ENCODE data around the gene L3MBTL2. TPM values are rescaled to one million over a fixed set of nuclear protein-coding genes. Genes with fewer than 3 reads are reported as not detected.
"Not testable (repeated sequence)": the region's sequence is repeated elsewhere in the genome, so short reads cannot be mapped to it uniquely, and the experiment has no call there.

The L3MBTL2 gene
- total and polyA plus RNA-seq, 2 donors from 2014 or later: 16.4 to 25.1 TPM

GRCh38 chr22:41256254-41257253 lies 51.4 kb downstream of the L3MBTL2 start:
- H3K9ac ChIP-seq (ENCODE audit: low read length in 3 of 3): no peak overlapping the region
- H3K9me3 ChIP-seq (ENCODE audit: control insufficient read depth in 2 of 3, insufficient read depth in 1 of 3, low read length in 3 of 3): no peaks in the 10 kb centered on the region
- FAIRE-seq (no peak), DNase-seq (peak in 4 of 5 donors; percentile 58 to 68 (median 62))
- no peak overlapping the region for H3K27ac ChIP-seq (ENCODE audit: low read depth in 2 of 2, low read length in 2 of 2)
- TF ChIP-seq CTCF (IDR thresholded peaks at IDR 0.05; ENCODE audit: borderline replicate concordance, extremely low read depth, insufficient read depth): no peak
- no peaks in the 10 kb centered on the region for H3K27me3 ChIP-seq (ENCODE audit: control insufficient read depth, insufficient read depth, low read length)
- peaks cover 0 to 22% (median 18%) of the 10 kb centered on the region in 3 donors for H3K36me3 ChIP-seq (ENCODE audit: control insufficient read depth in 2 of 3, insufficient read depth in 3 of 3, low read length in 3 of 3)
- intact Hi-C loops (cut with DNase I): no loop called here
- H3K4me1 ChIP-seq (ENCODE audit: control insufficient read depth in 2 of 3, insufficient read depth in 2 of 3, low read depth in 1 of 3, low read length in 3 of 3): no peaks in the 10 kb centered on the region
- no peak overlapping the region for H3K4me3 ChIP-seq (ENCODE audit: low read length in 3 of 3)

- no peak for DNase-seq
- peaks cover 0 to 28% (median 22%) of the 10 kb centered on the region in 3 donors for H3K36me3 ChIP-seq (ENCODE audit: control insufficient read depth in 2 of 3, insufficient read depth in 3 of 3, low read length in 3 of 3)
- no peak for TF ChIP-seq CTCF (IDR thresholded peaks at IDR 0.05; ENCODE audit: borderline replicate concordance, extremely low read depth, insufficient read depth)
Observed at GRCh38 chr22:41257696-41258095, 52.6 kb downstream of the L3MBTL2 start.

GRCh38 chr22:41259756-41260155 lies 54.6 kb downstream of the L3MBTL2 start:
- H3K4me3 ChIP-seq (ENCODE audit: low read length in 3 of 3); FAIRE-seq; H3K4me1 ChIP-seq (ENCODE audit: control insufficient read depth in 2 of 3, insufficient read depth in 2 of 3, low read depth in 1 of 3, low read length in 3 of 3); H3K9me3 ChIP-seq (ENCODE audit: control insufficient read depth in 2 of 3, insufficient read depth in 1 of 3, low read length in 3 of 3); H3K9ac ChIP-seq (ENCODE audit: low read length in 3 of 3); intact Hi-C loops (cut with DNase I); DNase-seq; H3K27me3 ChIP-seq (ENCODE audit: control insufficient read depth, insufficient read depth, low read length); H3K27ac ChIP-seq (ENCODE audit: low read depth in 2 of 2, low read length in 2 of 2): not testable (repeated sequence)
- H3K36me3 ChIP-seq (ENCODE audit: control insufficient read depth in 2 of 3, insufficient read depth in 3 of 3, low read length in 3 of 3): peaks cover 0 to 34% (median 23%) of the 10 kb centered on the region in 3 donors

More at GRCh38 chr22:41257696-41258095, 52.6 kb downstream of the L3MBTL2 start:
- FAIRE-seq: no peak
- Histone ChIP-seq H3K9ac (ENCODE audit: low read length in 3 of 3) (no peak overlapping the region), H3K4me3 (ENCODE audit: low read length in 3 of 3) (no peak overlapping the region), H3K27me3 (ENCODE audit: control insufficient read depth, insufficient read depth, low read length) (no peaks in the 10 kb centered on the region), H3K9me3 (ENCODE audit: control insufficient read depth in 2 of 3, insufficient read depth in 1 of 3, low read length in 3 of 3) (no peaks in the 10 kb centered on the region), H3K27ac (ENCODE audit: low read depth in 2 of 2, low read length in 2 of 2) (no peak overlapping the region), H3K4me1 (ENCODE audit: control insufficient read depth in 2 of 3, insufficient read depth in 2 of 3, low read depth in 1 of 3, low read length in 3 of 3) (no peaks in the 10 kb centered on the region)
- intact Hi-C loops (cut with DNase I): no loop called here

- Histone ChIP-seq H3K9me3 (ENCODE audit: control insufficient read depth in 2 of 3, insufficient read depth in 1 of 3, low read length in 3 of 3) (no peaks in the 10 kb centered on the region), H3K27ac (ENCODE audit: low read depth in 2 of 2, low read length in 2 of 2) (no peak overlapping the region), H3K4me1 (ENCODE audit: control insufficient read depth in 2 of 3, insufficient read depth in 2 of 3, low read depth in 1 of 3, low read length in 3 of 3) (no peaks in the 10 kb centered on the region), H3K9ac (ENCODE audit: low read length in 3 of 3) (no peak overlapping the region), H3K27me3 (ENCODE audit: control insufficient read depth, insufficient read depth, low read length) (no peaks in the 10 kb centered on the region), H3K36me3 (ENCODE audit: control insufficient read depth in 2 of 3, insufficient read depth in 3 of 3, low read length in 3 of 3) (peaks cover 0 to 33% (median 31%) of the 10 kb centered on the region in 3 donors), H3K4me3 (ENCODE audit: low read length in 3 of 3) (no peak overlapping the region)
- DNase-seq (no peak), FAIRE-seq (no peak)
- intact Hi-C loops (cut with DNase I): no loop called here
- TF ChIP-seq CTCF (IDR thresholded peaks at IDR 0.05; ENCODE audit: borderline replicate concordance, extremely low read depth, insufficient read depth): no peak
Observed at GRCh38 chr22:41260871-41261270, 55.8 kb downstream of the L3MBTL2 start.

Data from kidney (tissue), 14 donors.